Left forelimb (tissue), 1 donor: ENCODE data around the gene LDAH.

Source experiments
- DNase-seq: peaks from one replicate; pipeline ENCODE4 v3.0.0-alpha.2; 2018; ENCODE audit warnings: low spot score

LDAH gene

GRCh38 chr2:20781656-20782265 lies 41.1 kb downstream of the LDAH start:
- DNase-seq: no peak

- no peak for DNase-seq
These were observed 51.6 kb downstream of the LDAH start for GRCh38 chr2:20771299-20771698.

GRCh38 chr2:20766798-20767644 lies 55.9 kb downstream of the LDAH start:
- DNase-seq: no peak

- no peak for DNase-seq
These were observed 56.7 kb downstream of the LDAH start for GRCh38 chr2:20766213-20766612.

- no peak for DNase-seq
These were observed 59.8 kb downstream of the LDAH start for GRCh38 chr2:20762945-20763683.

- no peak for DNase-seq
These were observed 63.4 kb downstream of the LDAH start for GRCh38 chr2:20759487-20759886.

- no peak for DNase-seq
These were observed 63.9 kb downstream of the LDAH start for GRCh38 chr2:20758997-20759396.

- no peak for DNase-seq
These were observed 65.4 kb downstream of the LDAH start for GRCh38 chr2:20757405-20758090.

GRCh38 chr2:20755132-20755800 lies 67.6 kb downstream of the LDAH start:
- no peak for DNase-seq

GRCh38 chr2:20752293-20752692 lies 70.6 kb downstream of the LDAH start:
- DNase-seq: no peak

- DNase-seq: no peak
These were observed 75.6 kb downstream of the LDAH start for GRCh38 chr2:20747317-20747716.

- no peak for DNase-seq
These were observed 76.9 kb downstream of the LDAH start for GRCh38 chr2:20745924-20746555.

GRCh38 chr2:20744366-20745335 lies 78.2 kb downstream of the LDAH start:
- DNase-seq: no peak

GRCh38 chr2:20738772-20739171 lies 84.1 kb downstream of the LDAH start:
- DNase-seq: no peak

GRCh38 chr2:20737505-20737904 lies 85.4 kb downstream of the LDAH start:
- DNase-seq: no peak

GRCh38 chr2:20728114-20728758 lies 94.7 kb downstream of the LDAH start:
- DNase-seq: no peak

- no peak for DNase-seq
These were observed 96.0 kb downstream of the LDAH start for GRCh38 chr2:20726913-20727312.

- no peak for DNase-seq
These were observed 97.1 kb downstream of the LDAH start for GRCh38 chr2:20725782-20726181.

GRCh38 chr2:20724500-20725053 lies 98.3 kb downstream of the LDAH start:
- no peak for DNase-seq
